Stimulated activated naive CD4-positive, alpha-beta T cell treated with Interleukin-2 at 50 U/mL for 16 hours (primary cell): Measurements from ENCODE around the gene PSME2.
A peak's percentile ranks its signal among the peaks of the same experiment; 100 is the strongest.
"Not testable (repeated sequence)": the region's sequence is repeated elsewhere in the genome, so short reads cannot be mapped to it uniquely, and the experiment has no call there.

Source experiments
- DNase-seq: peaks from one replicate; lab custom pipeline; 2025; lab: John Stamatoyannopoulos, UW

PSME2 gene

DNA sequence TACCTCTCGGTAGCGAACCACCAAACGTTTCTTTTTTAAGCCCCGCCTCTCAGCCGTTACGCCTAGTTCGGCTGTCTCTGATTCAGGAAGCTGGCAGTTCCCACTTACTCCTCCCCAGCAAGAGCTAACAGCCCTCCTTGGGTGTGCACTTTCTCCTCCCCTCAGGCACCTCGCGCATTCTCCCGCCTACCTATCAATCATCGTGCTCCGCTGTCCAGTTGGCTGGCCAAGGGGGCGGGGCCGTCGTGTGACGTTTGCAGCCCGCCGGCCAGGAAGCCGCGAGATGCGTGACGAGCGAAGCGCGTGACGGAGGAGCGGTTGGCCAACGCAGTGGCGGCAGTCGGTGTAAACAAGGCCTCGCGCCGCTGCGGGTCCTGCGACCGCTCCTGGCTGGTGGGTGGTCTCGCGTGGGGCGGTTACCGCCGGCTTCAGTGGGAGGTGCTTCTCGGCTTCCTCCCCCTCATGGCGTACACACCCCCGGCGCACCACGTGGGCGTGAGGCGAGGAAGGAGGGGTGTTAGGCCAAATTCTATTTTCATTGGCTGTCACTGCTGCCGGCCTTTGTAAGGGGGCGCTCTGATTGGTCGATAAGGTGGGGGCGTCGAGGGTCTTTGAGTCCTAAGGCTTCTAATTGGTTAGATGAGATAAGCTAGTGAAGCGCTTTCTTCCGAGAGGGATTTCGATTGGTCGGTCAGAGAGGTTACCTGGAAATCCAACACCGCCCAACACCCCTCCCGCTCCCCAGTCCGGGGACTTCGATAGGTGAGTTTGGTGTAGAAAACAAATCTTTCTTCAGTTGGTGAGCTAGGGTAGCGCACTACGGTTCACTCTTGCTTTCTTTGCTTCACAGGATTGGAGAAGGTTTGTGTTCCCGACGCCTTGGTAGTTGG lies 31.6 kb downstream of the PSME2 start, which contains the start of the genes DCAF11 and NRL:
DCAF11 (plus strand) TSS at position 246 of the 890 bp plus-strand sequence. CDS start 818 bp downstream, outside the sequence.
NRL (minus strand) TSS at position 418 of the 890 bp plus-strand sequence. CDS start 32,101 bp downstream, outside the sequence.
- DNase-seq = peak; percentile 98

DNA sequence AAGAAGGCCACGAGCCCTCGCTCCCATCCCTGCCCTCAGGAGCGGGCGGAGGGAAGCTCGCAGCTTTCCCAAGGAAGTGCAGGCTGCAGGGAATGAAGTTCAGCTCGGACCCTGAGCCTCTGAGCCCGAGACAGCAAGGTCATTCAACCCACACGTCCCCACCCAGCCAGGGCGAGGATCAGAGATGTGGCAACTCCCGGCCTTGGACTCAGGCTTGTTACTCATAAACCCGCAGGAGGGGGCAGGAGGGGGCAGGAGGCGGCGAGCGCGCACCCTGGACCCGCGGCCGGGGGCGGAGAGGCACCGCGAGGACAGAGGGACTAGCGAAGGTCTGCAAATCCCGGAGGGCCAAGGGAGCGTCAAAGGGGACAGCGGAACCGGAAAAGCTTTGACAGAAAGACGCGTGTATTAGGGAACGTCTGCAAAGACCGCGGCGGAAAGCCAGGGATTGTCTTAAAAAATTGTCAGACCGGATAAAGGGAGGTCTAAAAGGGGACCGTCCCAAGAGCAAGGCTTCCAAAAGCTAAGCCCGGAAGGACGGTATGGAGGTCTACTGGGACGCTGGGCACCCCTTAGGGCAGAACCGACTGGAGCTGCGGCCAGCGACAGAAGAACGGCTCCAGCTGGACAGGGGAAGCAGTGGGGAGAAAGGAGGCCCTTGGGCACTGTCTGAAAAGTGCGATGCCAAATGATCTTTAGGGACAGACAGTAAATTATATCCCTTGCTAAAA lies 32.4 kb downstream of the PSME2 start:
- DNase-seq = peak; percentile 77

DNA sequence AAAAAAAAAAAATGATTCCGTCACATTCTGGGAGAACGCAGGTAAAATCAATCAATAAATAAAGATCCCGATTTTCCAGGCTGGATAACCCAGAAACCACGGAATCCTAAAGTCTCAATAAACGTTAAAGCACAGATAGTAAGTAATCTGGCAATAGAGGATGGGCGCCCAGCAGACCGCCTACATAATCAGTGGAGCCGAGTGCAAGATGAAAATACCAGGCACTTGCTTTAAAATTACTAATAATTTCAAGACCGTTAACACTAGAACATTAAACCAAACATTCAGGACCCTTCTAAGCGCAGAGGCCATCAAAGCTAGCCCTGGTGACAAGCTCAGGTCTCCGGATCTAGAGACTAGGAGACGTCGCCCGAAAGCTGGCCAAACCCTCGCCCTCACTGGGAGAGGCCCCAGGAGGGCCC lies 33.0 kb downstream of the PSME2 start:
- no peak for DNase-seq

DNA sequence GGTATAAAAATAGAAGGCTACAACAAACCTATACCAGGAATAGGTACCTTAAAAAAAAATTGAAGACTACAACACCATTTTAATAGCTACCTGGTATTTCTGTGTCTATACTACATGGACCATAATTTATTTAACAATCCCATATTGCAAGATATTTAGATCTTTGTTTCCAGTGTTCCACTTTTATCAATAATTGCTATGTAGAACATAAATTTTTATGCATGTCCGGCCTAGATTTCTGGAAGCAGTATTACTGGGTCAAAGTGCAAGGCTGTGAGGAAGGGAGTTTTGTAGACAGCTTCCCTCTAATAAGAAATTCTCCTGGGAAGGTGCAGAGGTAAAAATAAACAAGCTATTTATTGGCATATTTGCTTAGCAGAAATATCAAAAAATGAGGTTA lies 35.9 kb downstream of the PSME2 start:
- DNase-seq = no peak

DNA sequence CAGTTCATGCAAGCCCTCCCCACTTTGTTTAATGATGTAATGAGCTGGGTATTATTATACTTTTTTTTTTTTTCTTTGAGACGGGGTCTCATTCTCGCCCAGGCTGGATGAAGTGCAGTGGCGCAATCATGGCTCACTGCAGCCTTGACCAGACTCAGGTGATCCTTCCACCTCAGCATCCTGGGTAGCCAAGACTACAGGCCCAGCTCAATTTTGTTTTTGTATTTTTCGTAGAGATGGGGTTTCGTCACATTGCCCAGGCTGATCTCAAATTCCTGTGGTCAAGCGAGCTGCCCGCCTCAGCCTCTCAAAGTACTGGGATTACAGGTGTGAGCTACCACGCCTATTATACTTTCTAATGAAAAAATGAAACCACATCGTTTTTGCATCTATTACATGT lies 36.4 kb downstream of the PSME2 start:
- DNase-seq = no peak

DNA sequence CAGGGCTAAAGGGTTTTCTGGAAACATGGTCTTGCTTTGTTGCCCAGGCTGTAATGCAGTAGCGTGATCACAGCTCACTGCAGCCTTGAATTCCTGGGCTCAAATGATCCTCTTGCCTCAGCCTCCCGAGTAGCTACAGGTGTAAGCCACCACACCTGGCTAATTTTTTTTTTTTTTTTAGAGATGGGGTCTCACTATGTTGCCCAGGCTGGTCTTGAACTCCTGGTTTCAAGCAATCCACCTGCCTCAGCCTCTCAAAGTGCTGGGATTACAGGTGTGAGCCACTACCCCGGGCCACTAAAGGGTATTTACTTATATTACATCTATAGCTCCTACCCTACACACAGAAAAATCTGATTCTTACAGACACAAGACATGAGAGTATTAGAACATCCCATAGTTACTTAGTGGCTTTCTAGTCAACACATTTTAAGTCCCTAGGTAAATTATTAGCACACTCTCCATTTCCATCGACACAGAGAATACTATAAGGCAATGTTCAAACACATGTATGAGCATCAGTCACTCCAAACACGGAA lies 38.0 kb downstream of the PSME2 start:
- no peak for DNase-seq

DNA sequence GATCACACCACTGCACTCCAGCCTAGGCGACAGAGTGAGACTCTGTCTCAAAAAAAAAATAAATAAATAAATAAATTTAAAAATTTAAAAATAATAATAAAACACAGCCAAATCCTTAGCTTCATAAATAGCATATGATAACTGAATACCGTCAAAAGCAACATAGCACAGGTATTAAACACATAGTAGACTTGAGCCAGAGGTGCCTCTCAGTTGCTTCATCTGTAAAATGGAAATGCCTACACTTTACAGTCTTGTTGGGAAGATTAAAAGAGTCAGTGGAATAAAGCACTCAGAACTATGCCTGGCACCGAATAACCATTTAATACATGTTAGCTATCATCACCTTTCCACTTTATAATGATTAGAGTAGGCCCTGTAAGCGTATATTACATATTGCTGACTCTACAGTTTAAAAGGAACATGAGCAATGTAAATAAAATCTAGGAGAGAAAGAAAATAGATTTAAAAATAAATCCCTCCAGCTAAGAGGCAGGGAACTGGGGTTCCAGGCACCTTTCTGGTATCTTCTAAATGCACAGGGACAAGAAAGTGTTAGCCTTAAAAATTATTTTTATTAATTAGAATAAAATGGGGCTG lies 39.6 kb downstream of the PSME2 start:
- no peak for DNase-seq

DNA sequence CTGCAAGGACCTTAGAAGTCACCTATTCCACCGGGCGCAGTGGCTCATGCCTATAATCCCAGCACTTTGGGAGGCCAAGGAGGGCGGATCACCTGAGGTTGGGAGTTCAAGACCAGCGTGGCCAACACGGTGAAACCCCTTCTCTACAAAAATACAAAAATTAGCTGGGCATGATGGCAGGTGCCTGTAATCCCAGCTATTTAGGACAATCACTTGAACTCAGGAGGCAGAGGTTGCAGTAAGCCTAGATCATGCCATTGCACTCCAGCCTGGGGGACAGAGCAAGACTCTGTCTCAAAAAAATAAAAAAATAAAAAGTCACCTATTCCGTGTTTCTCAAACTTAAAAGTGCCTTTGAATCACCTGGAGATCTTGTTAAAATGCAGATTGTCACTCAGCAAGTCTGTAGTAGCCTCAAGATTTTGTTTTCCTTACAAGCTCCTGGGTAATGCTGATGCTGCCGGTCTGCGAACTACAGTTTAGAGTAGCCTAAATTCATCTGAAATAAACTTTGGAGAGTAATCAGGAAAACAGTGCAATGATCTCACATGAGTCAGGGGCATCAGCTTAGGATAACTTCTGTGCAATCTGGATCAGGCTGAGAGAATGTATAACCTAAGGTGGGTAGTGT lies 40.7 kb downstream of the PSME2 start:
- DNase-seq = not testable (repeated sequence)

DNA sequence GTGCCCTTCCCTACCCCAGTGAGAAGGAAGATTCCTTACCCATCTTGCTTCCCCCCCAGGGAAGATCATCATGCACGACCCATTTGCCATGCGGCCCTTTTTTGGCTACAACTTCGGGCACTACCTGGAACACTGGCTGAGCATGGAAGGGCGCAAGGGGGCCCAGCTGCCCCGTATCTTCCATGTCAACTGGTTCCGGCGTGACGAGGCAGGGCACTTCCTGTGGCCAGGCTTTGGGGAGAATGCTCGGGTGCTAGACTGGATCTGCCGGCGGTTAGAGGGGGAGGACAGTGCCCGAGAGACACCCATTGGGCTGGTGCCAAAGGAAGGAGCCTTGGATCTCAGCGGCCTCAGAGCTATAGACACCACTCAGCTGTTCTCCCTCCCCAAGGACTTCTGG lies 43.0 kb downstream of the PSME2 start:
- no peak for DNase-seq

DNA sequence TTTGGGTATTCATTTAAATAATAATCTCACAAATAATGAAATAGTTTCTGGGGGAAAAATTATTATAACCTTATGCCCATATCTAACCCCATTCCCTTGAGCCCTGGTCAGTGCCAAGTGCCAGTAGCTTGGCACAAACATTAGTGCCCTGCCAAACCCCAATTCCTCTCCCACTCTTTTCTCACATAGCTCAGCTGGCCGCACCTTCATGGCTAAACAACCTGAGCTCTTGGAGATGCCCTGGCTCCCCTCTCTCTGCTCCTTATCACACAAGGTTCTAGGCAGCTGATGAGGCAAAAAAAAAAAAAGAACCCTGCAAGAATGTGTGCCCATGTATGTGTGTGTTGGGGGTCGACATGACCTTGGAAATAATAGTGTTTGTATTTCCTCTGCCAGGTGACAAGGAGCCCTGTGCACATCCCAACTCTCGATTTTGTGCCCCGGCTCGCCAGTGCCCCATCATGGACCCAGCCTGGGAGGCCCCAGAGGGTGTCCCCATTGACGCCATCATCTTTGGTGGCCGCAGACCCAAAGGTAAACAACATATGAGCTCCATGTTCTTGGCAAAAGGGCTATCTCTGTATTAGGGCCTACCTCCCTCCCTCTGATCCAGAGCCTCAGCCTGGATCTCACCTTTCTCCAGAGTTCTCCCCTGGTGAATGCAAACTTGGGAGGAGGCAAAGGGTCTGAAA lies 43.9 kb downstream of the PSME2 start:
- DNase-seq = no peak

DNA sequence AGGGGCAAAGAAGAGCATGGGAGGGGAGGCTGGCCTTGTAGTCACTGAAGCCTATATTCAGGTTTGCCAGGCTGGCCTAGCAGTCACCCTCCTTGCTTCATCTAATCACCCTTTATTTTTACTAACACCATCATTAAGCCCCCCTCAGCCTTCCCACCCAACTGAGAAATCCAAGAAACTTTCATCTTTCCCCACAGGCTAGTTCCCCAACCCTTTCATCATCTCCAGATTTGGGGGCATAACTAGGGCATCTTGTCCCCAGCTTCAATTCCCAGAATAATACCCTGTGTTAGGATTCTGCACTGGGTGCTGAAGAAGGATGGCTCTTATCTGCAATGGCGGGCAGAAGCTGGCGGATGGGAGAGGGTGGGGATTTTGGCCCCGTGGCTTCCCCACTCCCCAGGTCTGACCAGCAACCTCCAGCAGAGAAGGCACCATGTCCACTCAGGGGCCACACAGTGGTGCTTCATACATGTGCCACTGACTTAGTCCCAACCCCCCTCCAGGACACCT lies 45.4 kb downstream of the PSME2 start:
- DNase-seq = no peak

DNA sequence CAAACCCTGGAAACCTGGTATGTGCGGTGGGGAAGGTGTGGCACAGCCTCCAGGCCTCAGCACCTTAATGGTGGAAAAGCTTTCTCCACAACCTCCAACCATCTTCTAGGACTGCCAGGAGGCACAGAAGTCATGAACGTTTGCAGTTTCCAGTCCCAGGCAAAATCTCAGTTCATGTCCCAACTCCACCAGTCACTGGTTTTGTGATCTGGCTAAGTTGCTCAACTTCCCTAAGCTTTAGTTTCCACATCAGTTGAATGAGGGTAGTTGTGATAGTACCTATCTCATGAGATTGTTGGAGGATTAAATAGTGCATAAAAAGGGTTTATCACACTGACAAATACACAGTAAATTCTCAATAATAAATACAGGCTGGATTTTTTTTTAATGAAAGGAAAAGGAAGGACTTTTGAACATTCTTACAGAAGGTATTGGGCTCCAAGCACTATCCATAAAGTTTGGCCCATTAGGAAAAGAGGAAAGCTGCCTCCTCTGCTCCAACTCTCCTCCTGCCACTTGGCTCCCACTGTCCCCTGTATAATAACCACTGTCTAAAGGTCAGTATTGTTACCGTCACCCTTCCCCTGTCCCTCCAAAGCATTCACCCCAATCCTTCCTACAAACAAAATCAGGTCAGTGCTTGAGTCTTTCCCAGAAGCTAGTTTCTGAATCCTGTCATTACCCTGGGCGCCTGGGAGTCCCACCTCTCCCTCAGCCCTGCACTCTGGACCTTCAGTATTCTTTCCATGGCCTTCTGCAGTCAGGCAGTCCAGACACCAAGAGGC lies 46.0 kb downstream of the PSME2 start:
- no peak for DNase-seq

DNA sequence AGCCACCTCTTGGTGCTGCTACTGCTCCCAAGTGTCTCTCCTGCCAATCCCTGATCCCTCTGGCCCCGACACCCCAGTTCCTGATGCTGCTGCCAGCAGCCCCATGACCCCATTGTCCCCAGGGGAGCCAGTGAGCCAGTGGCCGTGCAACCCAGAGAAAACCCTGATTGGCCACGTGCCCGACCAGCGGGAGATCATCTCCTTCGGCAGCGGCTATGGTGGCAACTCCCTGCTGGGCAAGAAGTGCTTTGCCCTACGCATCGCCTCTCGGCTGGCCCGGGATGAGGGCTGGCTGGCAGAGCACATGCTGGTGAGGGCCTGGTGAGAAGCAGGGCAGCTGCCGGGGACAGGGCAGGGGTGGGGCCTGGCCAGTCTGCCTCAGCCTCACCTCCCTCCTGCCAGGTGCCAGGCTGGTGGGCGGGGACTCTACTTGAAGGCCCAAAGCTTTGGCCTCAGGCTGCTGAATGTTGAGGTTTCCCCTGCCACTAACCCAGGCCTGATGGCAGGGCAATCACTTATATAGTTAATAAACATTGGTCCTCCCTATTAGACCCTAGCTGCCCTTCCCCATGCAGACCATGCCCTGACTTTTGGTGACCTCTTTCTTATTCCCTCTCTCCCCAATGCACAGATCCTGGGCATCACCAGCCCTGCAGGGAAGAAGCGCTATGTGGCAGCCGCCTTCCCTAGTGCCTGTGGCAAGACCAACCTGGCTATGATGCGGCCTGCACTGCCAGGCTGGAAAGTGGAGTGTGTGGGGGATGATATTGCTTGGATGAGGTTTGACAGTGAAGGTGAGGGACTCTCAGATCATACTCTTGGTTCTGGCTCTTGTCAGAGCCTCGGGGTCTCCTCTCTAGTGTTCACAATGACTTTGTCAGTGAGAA lies 47.2 kb downstream of the PSME2 start:
- no peak for DNase-seq

DNA sequence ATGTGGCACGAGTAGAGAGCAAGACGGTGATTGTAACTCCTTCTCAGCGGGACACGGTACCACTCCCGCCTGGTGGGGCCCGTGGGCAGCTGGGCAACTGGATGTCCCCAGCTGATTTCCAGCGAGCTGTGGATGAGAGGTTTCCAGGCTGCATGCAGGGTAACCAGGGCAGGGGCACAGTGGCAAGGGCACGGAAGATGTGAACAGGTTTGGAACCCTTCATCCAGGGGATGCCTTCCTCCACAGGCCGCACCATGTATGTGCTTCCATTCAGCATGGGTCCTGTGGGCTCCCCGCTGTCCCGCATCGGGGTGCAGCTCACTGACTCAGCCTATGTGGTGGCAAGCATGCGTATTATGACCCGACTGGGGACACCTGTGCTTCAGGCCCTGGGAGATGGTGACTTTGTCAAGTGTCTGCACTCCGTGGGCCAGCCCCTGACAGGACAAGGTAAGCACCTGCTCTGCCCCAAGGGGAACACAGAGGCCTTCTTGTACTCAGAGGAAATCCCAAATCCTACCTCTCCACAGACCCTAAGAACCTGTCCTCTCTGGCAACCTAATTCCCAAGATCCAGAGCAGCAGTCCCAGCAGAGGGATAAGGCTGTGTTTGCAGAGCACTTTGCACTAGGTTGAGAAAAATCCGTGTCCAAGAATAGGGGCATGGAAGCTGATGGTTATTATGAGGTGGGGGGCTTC lies 48.0 kb downstream of the PSME2 start:
- DNase-seq = no peak

DNA sequence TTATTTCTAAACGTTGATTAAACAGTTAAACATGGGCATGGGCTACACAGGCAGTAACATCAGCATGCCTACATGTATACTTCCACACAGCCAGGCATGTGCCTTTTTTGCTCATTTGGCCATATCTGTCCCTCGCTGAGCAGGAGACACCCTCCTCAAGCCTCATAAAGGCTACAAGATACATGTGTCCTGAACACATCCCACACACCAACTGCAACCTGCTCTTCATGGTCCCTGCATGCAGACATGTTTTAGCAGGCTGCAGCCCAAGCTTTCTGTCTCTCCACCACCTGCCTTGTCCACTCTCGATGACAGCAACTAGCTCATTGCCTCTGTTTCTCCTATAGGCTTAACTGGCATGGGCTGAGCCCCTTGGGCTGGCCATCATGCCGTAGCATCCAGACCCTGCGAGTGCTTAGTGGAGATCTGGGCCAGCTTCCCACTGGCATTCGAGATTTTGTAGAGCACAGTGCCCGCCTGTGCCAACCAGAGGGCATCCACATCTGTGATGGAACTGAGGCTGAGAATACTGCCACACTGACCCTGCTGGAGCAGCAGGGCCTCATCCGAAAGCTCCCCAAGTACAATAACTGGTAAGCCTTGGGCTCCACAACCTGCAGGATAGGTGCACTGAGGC lies 49.7 kb downstream of the PSME2 start:
- DNase-seq = no peak

DNA sequence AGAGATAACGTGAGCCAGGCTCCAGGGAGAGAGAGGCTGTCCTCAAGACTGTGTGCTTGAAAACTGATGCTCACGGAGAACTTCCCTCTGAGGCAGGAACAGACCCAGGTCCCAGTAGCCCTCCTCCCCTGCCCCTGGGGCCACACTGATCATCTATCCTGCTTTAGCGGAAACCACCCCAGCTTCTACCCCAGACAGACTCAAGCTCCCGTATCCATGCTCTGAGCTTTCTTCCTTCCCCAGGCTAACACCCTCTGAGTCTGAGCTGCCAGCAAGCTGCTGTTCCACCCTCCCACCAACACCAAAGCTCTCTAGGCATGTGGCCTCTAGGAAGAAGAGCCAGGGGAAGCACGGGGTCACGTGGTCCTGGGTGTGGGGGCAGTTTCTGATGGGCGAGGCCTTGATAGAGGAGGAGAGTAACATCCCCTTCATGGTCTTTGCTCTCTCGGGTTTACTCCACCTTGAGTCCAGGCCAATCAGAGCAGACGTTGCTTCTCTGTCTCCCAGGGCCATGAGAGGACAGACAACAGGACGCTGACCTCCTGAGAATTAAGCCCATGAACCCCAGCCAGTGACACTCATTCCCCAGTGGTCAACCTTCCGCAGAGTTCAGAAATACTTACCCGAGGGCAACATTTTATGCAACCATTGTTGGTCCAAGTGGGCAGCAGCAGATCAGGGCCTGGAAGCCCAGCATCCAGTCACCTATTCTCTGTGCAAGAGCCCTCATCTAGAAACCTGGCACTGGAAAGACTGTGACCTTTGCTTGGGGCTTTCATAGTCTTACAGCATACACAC lies 50.9 kb downstream of the PSME2 start:
- DNase-seq = peak; percentile 64

DNA sequence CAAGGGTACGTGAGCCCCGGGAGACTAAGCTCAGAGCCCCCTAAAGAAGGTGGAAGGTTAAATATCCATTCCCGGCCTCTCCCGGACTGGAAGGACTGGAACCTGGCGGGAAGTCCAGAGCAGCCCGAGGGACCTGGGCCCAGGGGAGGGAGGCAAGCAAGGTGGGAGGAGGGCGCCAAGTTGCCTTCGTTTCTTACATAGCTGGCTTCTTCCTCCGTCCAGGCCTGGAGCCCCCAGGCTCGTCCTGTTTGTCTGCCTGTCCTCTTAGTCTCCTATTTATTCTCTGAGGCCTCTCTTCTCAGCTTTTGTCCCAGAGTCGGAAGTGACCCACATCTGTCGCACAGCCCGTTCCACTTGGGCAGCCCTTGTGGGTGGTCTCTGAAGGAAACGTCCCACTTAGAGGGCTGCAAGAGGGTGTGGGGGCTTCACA lies 51.6 kb downstream of the PSME2 start:
- DNase-seq = no peak
